CD4-positive, CD25-positive, alpha-beta regulatory T cell (primary cell): ENCODE results near the gene S100A13. TPM values are rescaled to one million over a fixed set of nuclear protein-coding genes. Genes with fewer than 3 reads are reported as not detected.
A peak's percentile ranks its signal among the peaks of the same experiment; 100 is the strongest.

Experiments
- ATAC-seq, 2 donors: fragments of 150-1000 bp; cut with Tn5 transposase; one replicate each; pipeline ENCODE4 v1.10.0; 2021; ENCODE audit warnings: low read depth in 2 of 2, moderate number of reproducible peaks in 2 of 2, moderate library complexity in 1 of 2
- DNase-seq, 3 donors: peaks; one replicate each; pipeline versions ENCODE4 v3.0.0 to v3.0.0-alpha.2; 2012 to 2022; ENCODE audit warnings: mixed read lengths in 1 of 3
- H3K27ac ChIP-seq: one replicate; pipeline ENCODE4 v1.7.0; 2013; ENCODE audit warnings: mild to moderate bottlenecking, low read length; ENCODE audit not compliant: insufficient read depth, poor library complexity, severe bottlenecking
- H3K27me3 ChIP-seq: one replicate; pipeline ENCODE4 v1.7.0; 2013; ENCODE audit warnings: low read length; ENCODE audit not compliant: control insufficient read depth, insufficient read depth
- H3K36me3 ChIP-seq: one replicate; pipeline ENCODE4 v1.7.0; 2013; ENCODE audit warnings: mild to moderate bottlenecking, low read length, moderate library complexity; ENCODE audit not compliant: control insufficient read depth, insufficient read depth
- H3K4me1 ChIP-seq: 2 replicates; pipeline ENCODE4 v1.7.0; 2013; ENCODE audit warnings: mild to moderate bottlenecking, low read length; ENCODE audit not compliant: insufficient read depth, control insufficient read depth, poor library complexity, severe bottlenecking
- H3K4me3 ChIP-seq: one replicate; pipeline ENCODE4 v1.7.0; 2013; ENCODE audit warnings: low read depth, mild to moderate bottlenecking, low read length, moderate library complexity
- H3K9me3 ChIP-seq, 2 experiments: 1 replicate in 1 of 2; 2 replicates in 1 of 2; pipeline ENCODE4 v1.7.0; 2013; ENCODE audit warnings: low read length in 2 of 2, mild to moderate bottlenecking in 1 of 2, moderate library complexity in 1 of 2; ENCODE audit not compliant: control insufficient read depth in 2 of 2
- H3K27ac Mint-ChIP-seq, 3 donors: one replicate each; pipeline ENCODE4 v1.8.0; 2020 to 2022; ENCODE audit warnings: mild to moderate bottlenecking in 3 of 3, mixed read lengths in 3 of 3, moderate library complexity in 2 of 3
- H3K27me3 Mint-ChIP-seq: one replicate; pipeline ENCODE4 v1.8.0; 2022; ENCODE audit warnings: mild to moderate bottlenecking, mixed read lengths
- H3K36me3 Mint-ChIP-seq: one replicate; pipeline ENCODE4 v1.8.0; 2020; ENCODE audit warnings: mixed read lengths
- H3K4me1 Mint-ChIP-seq, 4 donors: one replicate each; pipeline ENCODE4 v1.8.0; 2020 to 2022; ENCODE audit warnings: mixed read lengths in 4 of 4, mild to moderate bottlenecking in 1 of 4
- H3K4me3 Mint-ChIP-seq, 4 donors: one replicate each; pipeline ENCODE4 v1.8.0; 2020 to 2022; ENCODE audit warnings: mild to moderate bottlenecking in 4 of 4, mixed read lengths in 4 of 4, moderate library complexity in 3 of 4
- H3K9me3 Mint-ChIP-seq, 7 donors: one replicate each; pipeline ENCODE4 v1.8.0; 2020 to 2022; ENCODE audit warnings: mixed read lengths in 7 of 7, mild to moderate bottlenecking in 3 of 7, moderate library complexity in 2 of 7
- polyA plus RNA-seq, 4 donors: library from polyadenylated mRNA; unstranded; fragments of 300-500 nt; fragmentation: Illumina TruSeq; gene quantifications; one replicate each; pipeline ENCODE4 v1.2.3, GENCODE V29; 2021
- total RNA-seq: library from RNA; stranded (reverse); gene quantifications from one replicate; pipeline ENCODE4 v1.2.3, GENCODE V29; 2022

The S100A13 gene
- total and polyA plus RNA-seq, 5 donors from 2014 or later: 0.41 to 6.4 (median 1.8) TPM

DNA sequence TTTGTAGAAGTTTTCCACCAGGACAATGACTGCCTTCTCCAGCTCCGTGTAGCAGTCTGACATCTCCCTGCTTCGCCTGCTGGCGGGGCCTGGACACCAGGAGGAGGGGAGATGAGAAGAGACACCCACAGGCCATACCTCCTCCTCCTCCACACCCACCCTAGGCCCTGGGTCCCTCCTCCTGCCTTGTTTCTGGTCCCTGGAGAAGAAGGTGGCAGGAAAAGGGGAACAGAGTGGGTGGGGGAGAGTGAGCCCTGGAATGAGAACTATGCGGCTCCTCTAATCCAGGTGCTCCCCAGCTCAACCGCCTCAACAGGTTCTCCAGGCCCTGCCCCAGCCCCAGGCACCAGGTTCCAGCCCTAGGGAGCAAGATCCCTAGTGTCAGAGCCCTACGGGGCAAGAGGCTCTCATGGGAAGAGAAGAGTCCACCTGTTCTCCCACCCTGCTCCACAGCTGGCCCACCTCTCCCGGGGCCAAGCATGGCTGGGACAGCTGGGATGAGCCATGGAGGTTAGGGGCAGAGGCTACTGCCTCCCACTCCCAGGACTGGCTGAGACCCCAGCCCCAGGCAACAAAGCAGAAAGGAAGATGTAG lies 19.1 kb downstream of the S100A13 start:
- Mint-ChIP-seq H3K36me3 (no peaks in the 10 kb centered on the region), H3K27ac (no peak overlapping the region), H3K4me3 (no peak overlapping the region), H3K27me3 (peaks cover 23% of the 10 kb centered on the region), H3K9me3 (peaks cover 0 to 2% (median 0%) of the 10 kb centered on the region in 7 donors), H3K4me1 (no peaks in the 10 kb centered on the region)
- DNase-seq (no peak), ATAC-seq (no peak)
- Histone ChIP-seq H3K27me3 (no peaks in the 10 kb centered on the region), H3K36me3 (no peaks in the 10 kb centered on the region), H3K27ac (no peak overlapping the region), H3K9me3 (no peaks in the 10 kb centered on the region), H3K4me1 (no peaks in the 10 kb centered on the region), H3K4me3 (no peak overlapping the region)

DNA sequence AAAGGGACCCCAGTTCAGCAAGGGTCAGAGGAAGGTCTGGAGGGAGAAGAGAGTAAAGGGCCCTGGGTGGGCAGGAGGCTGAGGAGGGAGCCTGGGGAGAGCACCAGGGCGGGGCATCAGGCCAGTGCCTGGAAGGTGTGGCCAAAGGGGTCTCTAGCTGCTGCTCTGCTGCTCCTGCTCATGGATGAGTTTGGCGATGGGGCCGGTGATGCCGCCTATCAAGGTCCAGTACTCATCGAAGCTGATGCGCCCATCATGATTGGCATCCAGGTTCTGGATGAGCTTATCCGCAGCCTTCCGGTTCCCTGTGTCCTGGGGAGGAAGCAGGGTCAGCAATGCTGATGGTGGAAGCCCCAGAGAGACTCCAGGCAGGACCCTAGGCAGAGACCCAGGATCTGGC lies 19.9 kb downstream of the S100A13 start:
- Mint-ChIP-seq H3K36me3 (no peaks in the 10 kb centered on the region), H3K27me3 (peaks cover 23% of the 10 kb centered on the region), H3K4me1 (no peaks in the 10 kb centered on the region), H3K27ac (no peak overlapping the region), H3K9me3 (peaks cover 0 to 2% (median 0%) of the 10 kb centered on the region in 7 donors), H3K4me3 (no peak overlapping the region)
- H3K27me3 ChIP-seq: no peaks in the 10 kb centered on the region
- H3K27ac ChIP-seq: no peak overlapping the region
- no peak for ATAC-seq
- H3K9me3 ChIP-seq: no peaks in the 10 kb centered on the region
- no peaks in the 10 kb centered on the region for H3K36me3 ChIP-seq
- H3K4me3 ChIP-seq: no peak overlapping the region
- H3K4me1 ChIP-seq: no peaks in the 10 kb centered on the region
- no peak for DNase-seq

DNA sequence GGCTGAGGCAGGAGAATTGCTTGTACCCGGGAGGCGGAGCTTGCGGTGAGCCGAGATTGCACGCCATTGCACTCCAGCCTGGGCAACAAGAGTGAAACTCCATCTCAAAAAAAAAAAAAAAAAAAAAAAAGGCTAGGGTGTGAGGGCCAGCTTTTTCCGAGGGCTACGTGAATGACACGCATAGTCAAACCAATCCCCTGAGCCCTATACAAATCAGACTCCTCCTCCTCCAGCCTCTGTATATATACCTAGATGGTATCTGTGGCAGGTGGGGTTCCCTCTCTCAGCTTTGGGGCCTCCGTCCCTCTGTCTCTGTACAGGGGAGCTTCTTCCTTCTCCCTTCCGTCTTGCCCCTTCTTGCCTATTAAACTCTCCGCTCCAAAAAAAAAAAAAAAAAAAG lies 21.1 kb downstream of the S100A13 start:
- Mint-ChIP-seq H3K4me3 (no peak overlapping the region), H3K4me1 (peaks cover 0 to 4% (median 1%) of the 10 kb centered on the region in 4 donors), H3K27me3 (peaks cover 23% of the 10 kb centered on the region), H3K9me3 (peaks cover 0 to 2% (median 0%) of the 10 kb centered on the region in 7 donors), H3K27ac (no peak overlapping the region), H3K36me3 (no peaks in the 10 kb centered on the region)
- DNase-seq (no peak), ATAC-seq (no peak)
- Histone ChIP-seq H3K4me1 (no peaks in the 10 kb centered on the region), H3K27ac (no peak overlapping the region), H3K27me3 (no peaks in the 10 kb centered on the region), H3K9me3 (no peaks in the 10 kb centered on the region), H3K36me3 (no peaks in the 10 kb centered on the region), H3K4me3 (no peak overlapping the region)

DNA sequence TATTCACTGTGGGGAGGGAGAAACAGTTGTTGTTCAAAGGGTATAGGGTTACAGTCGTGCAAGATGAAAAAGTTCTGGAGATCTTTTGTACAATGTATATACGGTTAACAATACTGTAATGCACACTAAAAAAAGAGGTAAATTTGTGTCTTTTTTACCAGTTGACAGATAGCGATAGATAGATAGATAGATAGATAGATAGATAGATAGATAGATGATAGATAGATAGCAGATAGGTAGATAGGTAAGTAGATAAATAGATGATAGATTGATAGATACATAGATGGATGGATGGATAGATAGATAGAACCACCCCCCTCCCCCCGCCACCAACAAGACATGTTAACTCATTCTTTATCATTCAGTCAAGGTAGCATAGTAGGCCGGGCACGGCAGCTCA lies 24.6 kb downstream of the S100A13 start:
- no peak overlapping the region for H3K27ac Mint-ChIP-seq
- no peak for ATAC-seq
- no peaks in the 10 kb centered on the region for H3K36me3 Mint-ChIP-seq
- no peaks in the 10 kb centered on the region for H3K9me3 ChIP-seq
- no peak overlapping the region for H3K27ac ChIP-seq
- H3K36me3 ChIP-seq: no peaks in the 10 kb centered on the region
- no peak overlapping the region for H3K4me3 ChIP-seq
- H3K27me3 ChIP-seq: no peaks in the 10 kb centered on the region
- DNase-seq: no peak
- H3K4me1 ChIP-seq: peaks cover 9% of the 10 kb centered on the region
- peaks cover 0 to 2% (median 0%) of the 10 kb centered on the region in 7 donors for H3K9me3 Mint-ChIP-seq
- peaks cover 0 to 18% (median 11%) of the 10 kb centered on the region in 4 donors for H3K4me1 Mint-ChIP-seq
- H3K27me3 Mint-ChIP-seq: peaks cover 23% of the 10 kb centered on the region
- no peak overlapping the region for H3K4me3 Mint-ChIP-seq

DNA sequence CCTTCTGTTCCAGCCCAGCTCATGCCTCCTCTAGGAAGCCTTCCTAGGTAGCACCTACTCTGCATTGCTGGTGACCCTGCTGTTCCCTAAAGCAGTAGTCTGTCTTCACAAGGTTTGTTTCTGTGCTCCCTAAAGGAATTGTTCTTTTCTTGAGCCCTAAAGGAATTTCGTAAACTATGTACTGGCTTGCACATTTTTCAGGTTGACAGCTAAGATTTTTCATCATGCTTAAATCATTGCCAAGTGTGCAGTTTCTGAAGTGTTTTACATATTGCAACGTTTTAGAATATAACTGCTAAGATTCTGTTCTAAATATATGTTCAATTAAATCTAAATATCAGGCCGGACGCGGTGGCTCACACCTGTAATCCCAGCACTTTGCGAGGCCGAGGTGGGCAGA lies 27.5 kb downstream of the S100A13 start:
- Mint-ChIP-seq H3K27ac (no peak overlapping the region), H3K27me3 (peaks cover 9% of the 10 kb centered on the region), H3K4me1 (peaks cover 7 to 30% (median 17%) of the 10 kb centered on the region in 4 donors), H3K9me3 (peaks cover 0 to 2% (median 0%) of the 10 kb centered on the region in 7 donors), H3K36me3 (no peaks in the 10 kb centered on the region), H3K4me3 (no peak overlapping the region)
- Histone ChIP-seq H3K27ac (no peak overlapping the region), H3K9me3 (no peaks in the 10 kb centered on the region), H3K4me3 (no peak overlapping the region), H3K4me1 (peaks cover 10% of the 10 kb centered on the region), H3K36me3 (no peaks in the 10 kb centered on the region), H3K27me3 (no peaks in the 10 kb centered on the region)
- DNase-seq: no peak
- no peak for ATAC-seq

DNA sequence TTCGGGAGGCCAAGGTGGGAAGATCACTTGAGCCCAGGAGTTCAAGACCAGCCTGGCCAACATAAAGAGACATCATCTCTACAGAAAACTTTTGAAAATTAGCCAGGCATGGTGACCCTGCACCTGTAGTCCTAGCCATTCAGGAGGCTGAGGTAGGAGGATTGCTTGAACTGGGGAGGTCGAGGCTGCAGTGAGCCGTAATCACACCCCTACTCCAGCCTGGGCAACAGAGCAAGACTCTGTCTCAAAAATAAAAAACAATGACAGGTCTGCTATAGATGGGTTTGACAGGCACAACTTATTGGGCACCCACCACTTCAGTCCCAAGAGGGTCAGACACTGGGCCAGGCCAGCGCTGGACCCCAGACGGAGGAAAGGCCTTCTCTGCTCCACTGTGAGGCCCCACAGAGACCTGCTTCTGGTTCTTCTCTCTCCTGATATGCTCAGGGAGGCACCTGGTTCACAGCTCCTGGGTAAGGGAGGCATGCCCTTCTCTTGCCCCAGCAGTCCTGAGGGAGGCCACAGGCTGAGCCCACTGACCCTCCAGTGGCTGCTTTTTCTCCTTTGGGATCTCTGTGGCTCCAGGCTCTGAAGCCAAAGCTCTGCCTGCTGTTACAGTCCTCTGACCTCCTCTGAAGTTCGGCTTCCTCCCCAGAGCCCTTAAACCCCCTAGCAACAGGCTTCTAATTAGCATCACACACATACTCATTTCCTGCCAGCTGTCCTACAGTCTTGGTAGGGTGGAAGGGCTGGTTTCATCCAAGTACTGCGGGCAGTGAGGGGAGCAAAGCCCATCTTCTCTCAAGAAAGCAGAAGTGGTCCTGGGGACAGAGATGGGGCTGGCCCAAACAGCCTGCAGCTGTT lies 28.8 kb downstream of the S100A13 start:
- Mint-ChIP-seq H3K27ac (peak overlapping the region; percentile 81 to 95 (median 84)), H3K9me3 (no peaks in the 10 kb centered on the region), H3K4me1 (peaks cover 7 to 30% (median 17%) of the 10 kb centered on the region in 4 donors), H3K4me3 (peak overlapping the region in 1 of 4 donors; percentile 33), H3K36me3 (no peaks in the 10 kb centered on the region), H3K27me3 (peaks cover 1% of the 10 kb centered on the region)
- Histone ChIP-seq H3K36me3 (no peaks in the 10 kb centered on the region), H3K4me3 (no peak overlapping the region), H3K27me3 (no peaks in the 10 kb centered on the region), H3K4me1 (peaks cover 10% of the 10 kb centered on the region), H3K9me3 (no peaks in the 10 kb centered on the region), H3K27ac (peak overlapping the region; percentile 43)
- DNase-seq: peak in 2 of 3 donors; percentile 31 to 76
- peak; percentile 84 to 88 for ATAC-seq

DNA sequence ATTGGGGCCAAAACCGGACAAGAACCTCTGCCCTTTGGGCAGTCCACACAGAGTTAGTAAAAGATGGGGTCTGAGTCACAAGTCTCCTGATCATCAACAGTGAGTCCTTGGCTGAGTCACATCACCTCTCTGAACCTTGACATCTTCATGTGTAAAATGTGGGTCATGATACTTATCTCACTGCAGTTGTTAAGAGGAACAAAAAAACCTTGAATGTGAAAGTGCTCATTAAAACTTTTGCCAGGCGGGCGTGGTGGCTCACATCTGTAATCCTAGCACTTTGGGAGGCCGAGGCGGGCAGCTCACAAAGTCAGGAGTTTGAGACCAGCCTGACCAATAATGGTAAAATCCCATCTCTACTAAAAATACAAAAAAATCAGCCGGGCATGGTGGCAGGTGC lies 30.1 kb downstream of the S100A13 start:
- DNase-seq (peak in 1 of 3 donors; percentile 42), ATAC-seq (peak; percentile 46 to 52)
- Mint-ChIP-seq H3K9me3 (no peaks in the 10 kb centered on the region), H3K4me3 (no peak overlapping the region), H3K36me3 (no peaks in the 10 kb centered on the region), H3K4me1 (peaks cover 7 to 29% (median 17%) of the 10 kb centered on the region in 4 donors), H3K27ac (peak overlapping the region in 2 of 3 donors; percentile 54 to 69), H3K27me3 (no peaks in the 10 kb centered on the region)
- Histone ChIP-seq H3K27ac (no peak overlapping the region), H3K27me3 (no peaks in the 10 kb centered on the region), H3K4me1 (peaks cover 10% of the 10 kb centered on the region), H3K9me3 (no peaks in the 10 kb centered on the region), H3K4me3 (no peak overlapping the region), H3K36me3 (no peaks in the 10 kb centered on the region)
